Measurements from ENCODE around the gene SYNJ1. TPM values are rescaled to one million over a fixed set of nuclear protein-coding genes. Genes with fewer than 3 reads are reported as not detected.

The SYNJ1 gene
- total and polyA plus RNA-seq, 2 experiments from 2014 or later: 1.4 to 4.2 TPM

- TF ChIP-seq REST (IDR thresholded peaks at IDR 0.05; ENCODE audit: unreplicated experiment): no peak
- no peak for TF ChIP-seq EZH2 (IDR thresholded peaks at IDR 0.05; ENCODE audit: low read depth, unreplicated experiment)
These were observed 114.8 kb downstream of the SYNJ1 start (continued) for GRCh38 chr21:32612999-32613337.

- Histone ChIP-seq H3K4me2 (peak within 1 kb of the TSS; percentile 98), H3K36me3 (ENCODE audit: insufficient read depth) (peaks cover 15% of the 10 kb centered on the region; the same call in 1 of the 2 replicates), H3F3A (replicated peaks; ENCODE audit: low read depth) (peaks cover 8% of the 10 kb centered on the region; the same call in 1 of the 2 replicates), H2AFZ (peak within 1 kb of the TSS; percentile 100), H4K20me1 (replicated peaks; ENCODE audit: insufficient read depth) (peaks cover 5% of the 10 kb centered on the region), H3K9me2 (ENCODE audit: insufficient read depth) (no peaks in the 10 kb centered on the region), H3K4me3 (peak within 1 kb of the TSS; percentile 92), H3K27me3 (ENCODE audit: insufficient read depth) (no peaks in the 10 kb centered on the region), H3K4me1 (ENCODE audit: insufficient read depth) (peaks cover 12% of the 10 kb centered on the region), H3K27ac (ENCODE audit: low read depth) (peak within 1 kb of the TSS; percentile 94), H3K79me2 (replicated peaks; ENCODE audit: insufficient read depth) (peaks cover 24% of the 10 kb centered on the region)
- no peaks in the 10 kb centered on the region; the same call in 1 of the 3 replicates for H3K4me1 Mint-ChIP-seq
- DNase-seq (ENCODE audit: low spot score): peak; percentile 91
- no peaks in the 10 kb centered on the region for H3K9me3 Mint-ChIP-seq
- H3K27me3 Mint-ChIP-seq (ENCODE audit: insufficient read depth, low read depth, poor library complexity): peaks cover 9% of the 10 kb centered on the region
- H3K36me3 Mint-ChIP-seq (ENCODE audit: low read depth): peaks cover 23% of the 10 kb centered on the region
- peak within 1 kb of the TSS; percentile 97 for H3K4me3 Mint-ChIP-seq
- peak; percentile 92 for ATAC-seq
- H3K27ac Mint-ChIP-seq: peak within 1 kb of the TSS; percentile 98
- TF ChIP-seq CREB1 (CRISPR knock-in tag; IDR thresholded peaks at IDR 0.05; ENCODE audit: low read depth) (peak; percentile 35; the same call in 1 of the 2 replicates), EZH2 (IDR thresholded peaks at IDR 0.05; ENCODE audit: low read depth, unreplicated experiment) (no peak), REST (IDR thresholded peaks at IDR 0.05; ENCODE audit: unreplicated experiment) (no peak), JUNB (IDR thresholded peaks at IDR 0.05; ENCODE audit: unreplicated experiment) (no peak), STAT1 (IDR thresholded peaks at IDR 0.05; ENCODE audit: unreplicated experiment) (no peak), POLR2AphosphoS5 (IDR thresholded peaks at IDR 0.05; ENCODE audit: low read depth) (peak; percentile 83), EZH2phosphoT487 (IDR thresholded peaks at IDR 0.05; ENCODE audit: unreplicated experiment) (no peak), ZNF331 (CRISPR knock-in tag; IDR thresholded peaks at IDR 0.05; ENCODE audit: low read depth) (no peak), ZNF114 (CRISPR knock-in tag; IDR thresholded peaks at IDR 0.05) (no peak), NANOG (IDR thresholded peaks at IDR 0.05; ENCODE audit: borderline replicate concordance) (no peak)
These were observed 115.5 kb downstream of the SYNJ1 start, which contains the start of gene CFAP298 for GRCh38 chr21:32612075-32612998. Gene CFAP298 (minus strand): TSS chr21:32612377. CDS start chr21:32612243, 134 bp downstream.
